Colonic mucosa (tissue), 4 donors: ENCODE results near the gene ATG12. TPM values are rescaled to one million over a fixed set of nuclear protein-coding genes. Genes with fewer than 3 reads are reported as not detected.

ENCODE experiments used
- DNase-seq: peaks from one replicate; pipeline ENCODE4 v3.0.0-alpha.2; 2020
- H3K27ac ChIP-seq: fragments of 200-600 bp; one replicate; pipeline ENCODE4 v1.8.0; 2021
- H3K27me3 ChIP-seq: fragments of 200-600 bp; one replicate; pipeline ENCODE4 v1.8.0; 2021
- H3K36me3 ChIP-seq: fragments of 200-600 bp; one replicate; pipeline ENCODE4 v1.8.0; 2021
- H3K4me1 ChIP-seq: fragments of 200-600 bp; one replicate; pipeline ENCODE4 v1.8.0; 2021; ENCODE audit warnings: mild to moderate bottlenecking
- H3K4me3 ChIP-seq: fragments of 200-600 bp; one replicate; pipeline ENCODE4 v1.8.0; 2021
- H3K9ac ChIP-seq, 2 donors: one replicate each; pipeline ENCODE4 v1.7.0; 2013; ENCODE audit warnings: control low read depth in 2 of 2, low read depth in 2 of 2, low read length in 2 of 2
- H3K9me3 ChIP-seq: fragments of 200-600 bp; one replicate; pipeline ENCODE4 v1.8.0; 2021
- intact Hi-C: fragments of 100-400 bp; cut with DNase I; formaldehyde crosslinking; loops from one replicate; pipeline ENCODE4 v1.14.1; 2022
- total RNA-seq, 2 donors: library from RNA; stranded (reverse); fragmentation: NEBNext Ultra II Directional in 1 of 2; extraction: Animal tissue kit (Norgen Biotek cat#: 25700) in 1 of 2; gene quantifications; one replicate each; pipeline ENCODE4 v1.2.1, GENCODE V29; 2021
- TF ChIP-seq, protein P1 (sequence below): fragments of 200-600 bp; IDR thresholded peaks from one replicate; pipeline ENCODE4 v1.8.0; 2022; ENCODE audit warnings: antibody characterized with exemption, mild to moderate bottlenecking
- donor health status: healthy.
- donor health status: DM: no; HTN: no; CAD: no.
- donor health status: DM: no; HTN: no; CAD: no.

Gene ATG12
- total RNA-seq, 2 donors from 2014 or later = 24.5 to 38.9 TPM

DNA sequence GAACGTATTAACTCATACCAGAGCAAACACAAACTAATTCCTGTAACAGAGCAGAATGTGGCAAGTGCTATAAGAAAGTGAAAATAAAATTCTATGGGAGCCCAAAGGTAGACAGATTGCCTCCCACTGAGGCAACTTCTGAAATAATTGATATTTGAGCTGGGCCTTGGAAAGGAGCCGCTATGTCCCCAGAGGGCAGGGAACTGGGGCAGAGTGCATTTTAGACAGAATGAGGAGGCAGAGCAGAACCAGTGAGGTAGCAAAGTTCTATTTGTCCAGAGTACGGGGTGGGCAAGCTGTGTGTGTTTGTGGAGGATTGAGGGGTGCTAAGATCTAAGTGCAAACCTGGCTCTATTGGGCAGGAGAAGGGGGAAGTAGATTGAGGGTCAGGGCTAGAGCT, 44.7 kb downstream of the ATG12 start:
- no peak for DNase-seq
- H3K27me3 ChIP-seq = no peaks in the 10 kb centered on the region
- no peak overlapping the region for H3K9ac ChIP-seq
- H3K36me3 ChIP-seq = no peaks in the 10 kb centered on the region
- H3K9me3 ChIP-seq = no peaks in the 10 kb centered on the region
- intact Hi-C loops = no loop called here
- TF ChIP-seq, protein P1, sequence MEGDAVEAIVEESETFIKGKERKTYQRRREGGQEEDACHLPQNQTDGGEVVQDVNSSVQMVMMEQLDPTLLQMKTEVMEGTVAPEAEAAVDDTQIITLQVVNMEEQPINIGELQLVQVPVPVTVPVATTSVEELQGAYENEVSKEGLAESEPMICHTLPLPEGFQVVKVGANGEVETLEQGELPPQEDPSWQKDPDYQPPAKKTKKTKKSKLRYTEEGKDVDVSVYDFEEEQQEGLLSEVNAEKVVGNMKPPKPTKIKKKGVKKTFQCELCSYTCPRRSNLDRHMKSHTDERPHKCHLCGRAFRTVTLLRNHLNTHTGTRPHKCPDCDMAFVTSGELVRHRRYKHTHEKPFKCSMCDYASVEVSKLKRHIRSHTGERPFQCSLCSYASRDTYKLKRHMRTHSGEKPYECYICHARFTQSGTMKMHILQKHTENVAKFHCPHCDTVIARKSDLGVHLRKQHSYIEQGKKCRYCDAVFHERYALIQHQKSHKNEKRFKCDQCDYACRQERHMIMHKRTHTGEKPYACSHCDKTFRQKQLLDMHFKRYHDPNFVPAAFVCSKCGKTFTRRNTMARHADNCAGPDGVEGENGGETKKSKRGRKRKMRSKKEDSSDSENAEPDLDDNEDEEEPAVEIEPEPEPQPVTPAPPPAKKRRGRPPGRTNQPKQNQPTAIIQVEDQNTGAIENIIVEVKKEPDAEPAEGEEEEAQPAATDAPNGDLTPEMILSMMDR = no peak
- H3K27ac ChIP-seq = no peak overlapping the region
- no peak overlapping the region for H3K4me3 ChIP-seq
- no peaks in the 10 kb centered on the region for H3K4me1 ChIP-seq

DNA sequence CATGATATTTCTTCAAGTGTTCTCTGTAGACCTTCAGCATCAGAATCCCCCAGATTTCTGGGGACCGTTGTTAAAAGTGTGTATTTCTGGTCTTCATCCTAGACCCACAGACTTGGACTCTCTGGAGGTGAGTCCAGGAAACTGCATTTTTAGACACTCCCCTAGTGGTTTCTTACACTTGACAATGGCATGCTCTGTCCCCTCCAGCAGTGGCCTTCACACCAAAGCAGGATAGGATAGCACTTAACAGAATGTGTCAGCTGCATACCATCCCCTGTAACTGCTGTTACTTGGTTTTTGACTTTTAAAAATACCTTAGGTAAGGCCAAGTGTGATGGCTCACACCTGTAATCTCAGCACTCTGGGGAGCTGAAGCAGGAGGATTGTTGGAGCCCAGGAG, 45.7 kb downstream of the ATG12 start:
- TF ChIP-seq, protein P1 = no peak
- Histone ChIP-seq H3K27me3 (no peaks in the 10 kb centered on the region), H3K9me3 (no peaks in the 10 kb centered on the region), H3K36me3 (no peaks in the 10 kb centered on the region), H3K27ac (no peak overlapping the region), H3K9ac (no peak overlapping the region), H3K4me3 (no peak overlapping the region), H3K4me1 (no peaks in the 10 kb centered on the region)
- intact Hi-C loops = no loop called here
- no peak for DNase-seq

DNA sequence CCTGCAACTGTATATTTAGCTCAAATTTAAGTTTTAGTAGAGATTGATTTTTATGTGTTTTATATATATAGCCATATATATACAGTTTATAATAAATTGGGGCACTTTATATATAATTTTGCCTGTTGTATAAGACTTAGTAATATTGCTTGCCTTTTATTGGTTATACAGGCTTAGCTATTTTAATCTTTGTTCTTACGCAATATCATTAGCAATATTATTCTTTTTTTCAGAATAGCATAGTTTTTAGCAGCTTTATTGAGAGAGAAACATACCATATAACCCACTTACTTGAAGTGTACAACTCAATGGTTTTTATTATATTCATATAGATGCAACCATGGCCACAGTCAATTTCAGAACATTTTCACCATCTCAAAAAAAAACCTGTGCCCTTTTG, 52.9 kb downstream of the ATG12 start:
- Histone ChIP-seq H3K27me3 (no peaks in the 10 kb centered on the region), H3K9ac (no peak overlapping the region), H3K4me3 (no peak overlapping the region), H3K9me3 (no peaks in the 10 kb centered on the region), H3K4me1 (no peaks in the 10 kb centered on the region), H3K36me3 (no peaks in the 10 kb centered on the region), H3K27ac (no peak overlapping the region)
- TF ChIP-seq, protein P1 = no peak
- no peak for DNase-seq
- intact Hi-C loops = no loop called here

DNA sequence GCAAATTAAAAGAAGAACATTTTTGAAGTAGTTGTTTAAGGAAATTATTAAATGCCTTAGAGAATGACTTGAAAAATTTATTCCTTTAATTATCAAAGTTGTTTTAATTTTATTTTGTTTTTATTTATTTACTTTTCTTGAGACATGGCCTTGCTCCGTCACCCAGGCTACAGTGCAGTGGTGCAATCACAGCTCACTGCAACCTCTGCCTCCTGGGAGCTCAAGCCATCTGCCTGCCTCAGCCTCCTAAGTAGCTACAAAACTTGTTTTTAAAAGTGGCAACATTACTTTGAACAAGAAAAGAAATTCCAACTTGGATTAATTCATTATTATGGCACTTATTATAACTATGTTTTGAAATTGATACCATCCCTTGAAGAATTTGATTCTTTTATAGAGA, 53.9 kb downstream of the ATG12 start:
- no peak for DNase-seq
- no peaks in the 10 kb centered on the region for H3K9me3 ChIP-seq
- no peak overlapping the region for H3K4me3 ChIP-seq
- intact Hi-C loops = no loop called here
- no peaks in the 10 kb centered on the region for H3K27me3 ChIP-seq
- no peaks in the 10 kb centered on the region for H3K4me1 ChIP-seq
- TF ChIP-seq, protein P1 = no peak
- no peaks in the 10 kb centered on the region for H3K36me3 ChIP-seq
- no peak overlapping the region for H3K9ac ChIP-seq
- no peak overlapping the region for H3K27ac ChIP-seq

DNA sequence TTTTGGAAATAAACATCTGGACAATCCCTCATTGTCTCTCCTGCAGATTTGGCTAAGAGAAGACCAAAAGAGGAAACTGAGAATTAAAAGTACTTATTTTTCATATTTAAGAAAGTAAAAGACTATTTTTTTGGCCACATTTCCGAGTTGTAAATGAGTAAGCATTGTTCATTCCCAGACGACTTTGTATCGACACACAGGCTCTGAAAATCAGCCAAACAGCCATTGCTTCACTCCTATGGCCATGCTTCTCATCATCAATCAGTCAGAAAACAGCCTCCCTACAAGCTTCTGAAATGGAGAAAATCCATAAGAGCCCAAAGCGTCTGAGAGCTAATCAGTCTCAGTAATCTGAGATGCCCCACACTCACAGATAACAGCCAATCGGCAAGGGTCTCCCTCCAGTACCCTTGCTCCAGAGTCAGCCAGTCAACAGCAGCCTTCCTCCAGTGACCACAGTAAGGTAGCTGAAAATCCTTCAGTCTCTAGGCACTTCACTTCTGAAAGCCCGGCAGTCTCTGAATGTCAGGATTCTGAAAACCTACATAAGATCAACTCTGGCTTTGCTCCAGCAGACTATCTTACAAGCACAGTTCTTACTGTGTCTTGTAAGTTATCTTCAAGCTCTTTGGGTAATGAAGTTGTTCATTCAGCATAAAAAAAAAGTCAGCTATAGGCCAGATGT, 55.8 kb downstream of the ATG12 start:
- Histone ChIP-seq H3K9me3 (no peaks in the 10 kb centered on the region), H3K27me3 (no peaks in the 10 kb centered on the region), H3K4me1 (no peaks in the 10 kb centered on the region), H3K9ac (no peak overlapping the region), H3K27ac (no peak overlapping the region), H3K36me3 (no peaks in the 10 kb centered on the region), H3K4me3 (no peak overlapping the region)
- no peak for DNase-seq
- intact Hi-C loops = no loop called here
- TF ChIP-seq, protein P1 = no peak
